Measurements from ENCODE around the gene PTPRN2.
"Not testable (repeated sequence)": the region's sequence is repeated elsewhere in the genome, so short reads cannot be mapped to it uniquely, and the experiment has no call there.

The PTPRN2 gene

GRCh38 chr7:158587162-158588084, at the start of gene PTPRN2:
Gene PTPRN2, minus strand, starts transcription at chr7:158587823.
- no peak within 1 kb of the TSS for H3K4me3 ChIP-seq (ENCODE audit: low read depth, low read length)
- no peak for TF ChIP-seq CTCF (IDR thresholded peaks at IDR 0.05; ENCODE audit: low read depth, low read length, missing control alignments)
- no peak for DNase-seq (ENCODE audit: low read depth)

GRCh38 chr7:158633055-158633956, 45.7 kb upstream of the PTPRN2 start:
- no peak overlapping the region for H3K4me3 ChIP-seq (ENCODE audit: low read depth, low read length)
- DNase-seq (ENCODE audit: low read depth) = no peak
- no peak for TF ChIP-seq CTCF (IDR thresholded peaks at IDR 0.05; ENCODE audit: low read depth, low read length, missing control alignments)

- no peak for TF ChIP-seq CTCF (IDR thresholded peaks at IDR 0.05; ENCODE audit: low read depth, low read length, missing control alignments)
- no peak for DNase-seq (ENCODE audit: low read depth)
- H3K4me3 ChIP-seq (ENCODE audit: low read depth, low read length) = no peak overlapping the region
Observed at GRCh38 chr7:158631574-158632195, 44.1 kb upstream of the PTPRN2 start.

GRCh38 chr7:158626289-158626688, 38.7 kb upstream of the PTPRN2 start:
- not testable (repeated sequence) for H3K4me3 ChIP-seq (ENCODE audit: low read depth, low read length); DNase-seq (ENCODE audit: low read depth)

- no peak for DNase-seq (ENCODE audit: low read depth)
- TF ChIP-seq CTCF (IDR thresholded peaks at IDR 0.05; ENCODE audit: low read depth, low read length, missing control alignments) = no peak
- H3K4me3 ChIP-seq (ENCODE audit: low read depth, low read length) = no peak overlapping the region
Observed at GRCh38 chr7:158623241-158623640, 35.6 kb upstream of the PTPRN2 start.

- TF ChIP-seq CTCF (IDR thresholded peaks at IDR 0.05; ENCODE audit: low read depth, low read length, missing control alignments) = no peak
Observed at GRCh38 chr7:158620839-158621441, 33.3 kb upstream of the PTPRN2 start.

More at GRCh38 chr7:158620839-158621441, 33.3 kb upstream of the PTPRN2 start:
- H3K4me3 ChIP-seq (ENCODE audit: low read depth, low read length) = no peak overlapping the region
- no peak for DNase-seq (ENCODE audit: low read depth)
